DMS53 treated with DMSO at 0.1 percent for 48 hours (cell line): ENCODE data around the gene KIF6.
"Not testable (repeated sequence)": the region's sequence is repeated elsewhere in the genome, so short reads cannot be mapped to it uniquely, and the experiment has no call there.

Experiments used
- DNase-seq: peaks from one replicate; lab custom pipeline; 2025; ENCODE audit not compliant: unreplicated experiment; lab: John Stamatoyannopoulos, UW

The KIF6 gene

DNA sequence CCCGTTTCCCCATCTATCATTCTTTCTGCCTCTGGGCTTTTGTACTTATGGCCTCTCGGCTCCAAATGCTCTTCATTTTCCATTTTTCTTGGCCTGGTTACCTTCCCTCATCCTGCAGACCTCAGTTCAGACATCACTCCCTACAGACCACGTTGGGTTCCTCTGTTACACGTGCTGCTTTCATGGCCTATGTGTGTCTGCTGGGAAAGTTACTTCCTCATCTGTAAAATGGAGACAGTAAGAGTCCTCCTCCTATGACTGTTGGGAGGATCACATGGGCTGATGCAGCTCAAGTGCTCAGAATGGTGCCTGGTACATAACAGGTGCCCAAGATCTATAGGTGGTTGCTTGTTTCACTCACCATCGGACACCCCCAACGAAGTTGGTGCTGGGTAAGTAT lies 424.5 kb downstream of the KIF6 start:
- no peak for DNase-seq

DNA sequence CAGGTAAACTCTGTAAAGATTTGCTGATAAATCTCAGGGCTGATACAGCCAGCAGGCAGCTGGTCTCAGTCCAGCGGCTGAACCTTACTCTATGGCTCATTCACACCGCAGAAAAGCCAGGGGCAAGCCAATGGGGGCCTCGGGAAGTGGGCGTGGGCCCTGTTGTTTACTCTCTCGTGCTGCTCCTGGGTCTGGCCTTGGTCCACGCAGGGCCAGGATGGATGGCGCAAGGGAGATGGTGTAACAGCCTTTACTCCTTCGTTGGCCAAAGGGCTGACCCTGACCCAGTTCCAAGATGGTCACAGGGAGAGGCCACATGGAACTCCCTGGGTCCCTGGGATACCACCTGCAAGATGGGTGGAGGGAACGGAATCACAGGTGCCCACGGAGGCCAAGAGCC lies 427.1 kb downstream of the KIF6 start:
- DNase-seq: no peak

DNA sequence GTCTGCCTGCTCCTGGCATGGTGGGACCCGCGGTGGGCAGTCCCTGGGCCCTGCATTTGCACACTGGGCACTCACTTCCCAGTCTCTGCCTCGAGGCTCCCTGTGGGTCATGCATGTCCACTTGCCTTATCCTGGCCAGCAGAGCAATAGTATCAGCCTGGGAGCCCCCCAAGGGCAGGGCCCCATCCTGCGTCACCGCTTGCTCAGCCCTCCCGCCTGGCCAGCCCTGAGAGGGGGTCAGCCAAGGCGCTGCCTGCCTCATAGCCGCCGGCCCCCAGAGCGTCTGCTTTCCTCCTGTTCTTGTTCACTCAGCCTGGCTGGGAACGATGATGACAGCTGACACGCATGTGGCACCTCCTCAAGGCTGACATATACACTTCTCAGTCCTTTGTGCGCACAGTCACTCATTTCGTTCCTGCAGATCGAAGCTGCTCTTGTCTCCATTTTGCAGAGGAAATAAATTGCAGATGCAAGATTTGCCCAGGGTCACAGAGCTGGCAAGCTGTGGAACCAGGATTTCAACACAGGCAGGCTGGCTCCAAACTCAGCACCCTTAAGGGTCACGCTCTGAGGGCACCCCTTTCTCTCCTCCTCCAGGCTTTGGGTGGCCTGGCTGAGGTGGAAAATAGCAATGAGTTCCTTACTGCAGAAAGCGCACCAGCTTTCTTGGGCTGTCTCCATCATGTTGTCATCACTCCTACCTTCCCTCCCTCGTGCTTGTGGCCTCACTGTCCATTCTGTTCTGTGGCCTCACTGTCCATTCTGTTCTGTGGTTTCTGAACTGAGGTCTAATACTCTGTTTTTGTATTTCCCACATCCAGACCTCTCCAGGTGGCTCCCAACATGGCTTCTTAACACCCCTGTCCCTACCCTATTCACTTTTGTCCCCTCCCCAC lies 428.2 kb downstream of the KIF6 start:
- DNase-seq: no peak

DNA sequence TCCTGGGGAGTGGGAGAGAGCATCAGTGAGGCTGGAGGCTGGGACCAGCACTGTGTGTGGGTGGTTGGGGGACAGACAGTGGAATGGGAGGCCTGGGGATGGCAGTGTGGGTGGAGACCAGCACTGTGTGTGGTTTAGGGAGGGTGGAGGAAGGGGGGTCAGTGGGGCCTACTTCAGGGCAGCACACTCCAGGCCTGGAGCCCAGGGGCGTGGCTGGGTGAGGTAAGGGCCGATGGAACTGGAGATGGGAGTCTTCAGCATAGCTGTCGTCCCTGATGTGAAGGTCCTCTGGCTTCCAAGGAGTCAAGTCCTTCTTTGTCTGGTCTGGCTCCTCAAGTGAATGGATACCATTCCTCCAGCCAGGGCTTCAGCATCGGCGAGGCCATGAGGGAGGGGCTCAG lies 429.6 kb downstream of the KIF6 start:
- no peak for DNase-seq

DNA sequence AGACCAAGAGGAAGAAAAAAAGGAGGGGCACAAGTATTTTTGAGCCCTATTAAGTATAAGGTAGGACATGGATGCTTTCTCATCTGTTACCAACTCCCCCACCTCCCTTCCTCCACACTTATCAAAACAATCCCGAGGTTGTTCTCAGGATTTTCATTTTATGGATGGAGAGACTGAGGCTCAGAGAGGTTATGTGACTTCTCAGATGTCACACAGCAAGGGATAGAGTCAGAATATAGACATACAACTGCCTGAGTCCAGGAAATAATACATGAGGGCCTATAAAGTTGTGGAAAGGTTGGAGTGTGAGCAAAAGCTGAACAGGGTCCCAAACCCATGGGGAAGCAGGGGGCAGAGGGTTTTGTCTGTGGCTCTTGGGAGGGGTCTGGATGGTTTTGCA lies 430.3 kb downstream of the KIF6 start:
- no peak for DNase-seq

DNA sequence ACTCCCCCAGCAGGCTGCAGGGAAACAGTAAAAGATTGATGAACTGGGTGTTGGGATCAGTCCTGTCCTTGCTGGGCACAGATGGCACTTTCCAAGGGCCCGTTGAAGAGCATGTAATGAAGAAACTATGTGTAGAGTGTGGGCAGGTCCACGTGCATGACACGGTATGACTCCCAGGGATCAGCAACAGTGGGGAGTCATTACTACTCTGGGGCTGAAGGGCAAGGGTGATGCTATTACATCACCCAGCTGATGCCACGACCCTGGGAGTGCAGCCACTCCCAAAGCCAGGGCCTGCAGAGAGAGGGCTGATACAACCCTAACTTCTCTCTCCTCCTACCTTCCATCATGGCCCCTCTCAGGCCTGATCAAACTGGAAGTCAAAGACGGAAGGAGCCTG lies 431.1 kb downstream of the KIF6 start:
- DNase-seq: no peak

DNA sequence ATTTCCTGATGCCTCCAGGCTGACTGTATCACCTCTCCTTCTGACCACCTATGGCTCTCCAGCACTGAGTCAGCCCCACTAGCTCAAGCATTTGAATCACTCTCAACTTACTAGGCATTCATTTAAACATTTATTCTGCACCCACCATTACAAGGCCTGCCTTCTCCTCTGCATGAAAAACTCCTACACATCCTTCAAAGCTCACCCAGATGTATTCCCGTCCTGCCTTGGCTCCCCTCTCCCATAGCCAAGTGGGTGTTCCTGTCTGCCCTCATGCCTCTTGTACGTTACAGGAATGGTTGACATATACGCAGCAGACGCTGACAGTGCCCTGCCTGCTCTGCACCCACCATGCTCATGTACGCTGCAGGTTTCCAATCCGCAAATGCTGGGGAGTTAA lies 432.6 kb downstream of the KIF6 start:
- no peak for DNase-seq

DNA sequence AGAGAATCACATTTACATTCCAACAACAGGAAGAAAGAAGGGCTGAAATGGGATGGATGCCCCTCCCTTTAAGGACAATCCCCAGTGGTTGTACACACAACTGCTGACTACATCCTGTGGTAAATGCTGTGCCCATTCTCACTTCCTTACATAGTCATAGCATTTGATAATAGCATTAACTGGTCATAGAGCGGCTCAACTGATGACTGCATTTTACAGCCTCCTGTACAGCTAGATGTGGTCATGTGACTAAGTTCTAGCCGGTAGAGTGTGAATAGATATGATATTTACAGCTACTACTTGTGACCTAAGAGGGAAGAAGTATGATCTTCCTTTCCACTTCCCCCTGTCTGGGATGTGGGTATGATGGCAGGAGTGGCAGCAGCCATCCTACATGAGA lies 435.7 kb downstream of the KIF6 start:
- no peak for DNase-seq

DNA sequence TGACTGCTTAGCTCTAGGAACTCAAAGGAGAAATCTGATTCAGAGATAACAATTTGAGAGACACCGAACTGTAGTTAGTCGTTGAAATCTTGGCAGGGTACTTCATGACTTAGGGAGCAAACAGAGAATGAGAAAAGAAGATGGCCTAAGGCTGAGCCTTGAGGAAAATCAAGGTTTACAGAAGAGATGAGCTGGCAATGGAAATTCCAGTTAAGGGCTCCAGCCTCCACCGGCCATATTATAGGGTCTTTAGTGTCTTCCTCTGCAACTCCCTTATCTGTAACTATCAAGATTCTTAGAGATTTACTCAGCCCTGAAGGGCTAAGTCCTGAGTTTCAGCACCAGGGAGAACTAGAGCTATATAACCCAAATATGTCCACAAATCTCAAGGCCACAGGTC lies 437.6 kb downstream of the KIF6 start:
- DNase-seq: no peak

DNA sequence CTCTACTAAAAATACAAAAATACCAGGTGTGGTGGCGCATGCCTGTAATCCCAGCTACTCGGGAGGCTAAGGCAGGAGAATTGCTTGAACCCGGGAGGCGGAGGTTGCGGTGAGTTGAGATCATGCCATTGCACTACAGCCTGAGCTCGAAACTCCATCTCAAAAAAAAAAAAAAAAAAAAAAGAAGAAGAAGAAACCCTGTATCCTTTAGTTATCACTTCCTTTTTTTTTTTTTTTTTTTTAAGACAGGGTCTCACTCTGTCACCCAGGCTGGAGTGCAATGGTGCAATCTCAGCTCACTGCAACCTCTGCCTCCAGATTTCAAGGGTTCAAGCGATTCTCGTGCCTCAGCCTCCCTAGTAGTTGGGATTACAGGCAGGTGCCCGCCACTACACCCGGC lies 438.6 kb downstream of the KIF6 start:
- DNase-seq: not testable (repeated sequence)

DNA sequence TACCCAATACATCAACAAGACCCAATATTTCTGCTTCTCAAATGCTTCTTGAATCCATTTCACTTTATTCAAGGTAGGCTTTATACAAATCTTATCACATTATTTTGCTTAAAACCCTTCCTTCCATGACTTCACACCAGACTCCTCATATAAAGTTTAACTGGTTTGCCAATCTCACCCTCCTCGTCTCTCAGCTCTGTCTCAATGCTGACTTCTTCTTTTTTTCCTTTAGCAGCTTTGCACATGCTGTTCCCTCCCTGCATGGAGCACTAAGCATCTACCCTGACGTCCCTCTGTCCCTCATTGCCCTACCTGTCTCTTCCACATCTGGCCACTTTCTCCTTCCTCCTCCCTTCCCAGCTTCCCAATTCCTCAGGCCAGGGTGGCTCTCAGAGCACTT lies 442.4 kb downstream of the KIF6 start:
- DNase-seq: no peak

DNA sequence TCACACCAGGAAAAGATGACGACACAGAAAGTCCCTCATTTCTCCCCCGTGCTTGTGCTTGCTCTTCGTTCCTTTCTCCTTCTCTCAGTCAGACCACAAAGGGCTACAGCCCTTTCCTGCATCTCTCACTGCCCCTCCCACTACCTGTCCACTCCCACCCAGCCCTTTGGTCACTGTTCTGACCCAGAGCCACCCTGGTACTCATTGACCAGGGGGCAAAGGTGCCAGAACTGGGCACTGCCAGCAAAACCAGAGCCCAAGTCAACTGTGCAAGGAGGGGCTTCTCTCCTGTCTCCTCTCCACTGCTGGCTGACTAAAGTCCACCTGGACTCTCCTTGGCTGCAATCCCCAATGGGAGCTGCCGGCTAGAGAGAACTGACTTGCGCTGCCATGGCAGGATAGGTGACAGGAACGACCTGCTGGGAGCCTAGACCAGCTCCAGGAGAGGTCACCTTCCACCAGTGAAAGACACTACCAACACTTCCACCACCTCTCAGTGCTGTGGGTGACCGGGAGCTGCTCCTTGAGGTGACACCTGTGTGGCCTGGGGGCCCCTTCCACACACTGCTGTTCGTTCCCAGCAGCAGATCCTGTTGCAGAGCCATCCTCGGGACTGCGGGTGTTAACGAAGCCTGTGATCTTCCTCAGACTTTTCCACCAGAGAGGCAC lies 443.8 kb downstream of the KIF6 start:
- DNase-seq: no peak

DNA sequence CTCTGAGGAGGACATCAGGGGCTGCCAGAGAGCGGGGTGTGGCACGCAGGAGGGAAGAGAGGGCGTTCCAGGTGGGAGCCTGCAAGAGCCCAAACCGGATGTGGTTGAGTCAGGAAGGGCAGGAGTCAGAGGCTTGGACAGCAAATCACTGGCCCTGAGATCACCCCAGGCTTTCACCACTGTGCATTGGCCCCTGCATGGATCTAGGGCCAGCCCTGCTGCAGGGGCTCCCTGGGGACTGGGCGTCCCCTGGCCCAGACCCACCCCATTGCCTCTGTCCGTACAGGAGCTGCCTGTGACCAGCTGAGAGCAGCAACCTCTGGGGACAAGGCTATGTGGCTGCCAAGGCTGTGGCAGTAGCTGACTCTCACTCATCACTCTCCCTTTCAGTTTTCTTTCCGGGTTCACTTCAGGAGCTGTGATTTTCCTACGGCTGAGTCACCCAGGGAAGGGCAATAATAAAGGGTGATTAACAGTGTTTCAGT lies 444.9 kb downstream of the KIF6 start:
- peak; percentile 33 for DNase-seq
